H1 (cell line): ENCODE measurements around the gene DECR2. TPM values are rescaled to one million over a fixed set of nuclear protein-coding genes. Genes with fewer than 3 reads are reported as not detected.

Experiments used
- CHD7 ChIP-seq: fragments of 300-600 bp; sonication (generic); IDR thresholded peaks from 2 replicates; pipeline ENCODE4 v1.7.1; 2012; ENCODE audit warnings: low read length, moderate library complexity, mild to moderate bottlenecking, inconsistent platforms; ENCODE audit not compliant: insufficient replicate concordance
- polyA plus RNA-seq, 7 experiments: library from polyadenylated mRNA; depleted of rRNA in 3 of 7; stranded (reverse) in 5 of 7; unstranded in 2 of 7; fragments of >200 nt in 5 of 7; fragments of 200-250 nt in 2 of 7; gene quantifications; 1 replicate in 5 of 7; 2 replicates in 1 of 7; 4 replicates in 1 of 7; pipeline versions ENCODE4 v1.2.1 to v1.2.3, GENCODE V29; 2011 to 2013; ENCODE audit warnings: missing spikeins in 2 of 7, mixed read lengths in 2 of 7
- total RNA-seq: library from RNA; stranded (reverse); fragmentation: NEBNext Ultra II Directional; extraction: Animal tissue kit (Norgen Biotek cat#: 25700); gene quantifications from 2 replicates; pipeline ENCODE4 v1.2.1, GENCODE V29; 2021

The DECR2 gene
- total and polyA plus RNA-seq, 2 of the 8 experiments (the other 6 are each of a cell fraction or from before 2014, with no cell fraction given) = 28.2 to 39.9 TPM

GRCh38 chr16:381012-381788, 20.5 kb upstream of the DECR2 start (continued):
- no peak for TF ChIP-seq CHD7
